ENCODE data around the gene LAMTOR1. TPM values are rescaled to one million over a fixed set of nuclear protein-coding genes. Genes with fewer than 3 reads are reported as not detected.

LAMTOR1 gene
- total RNA-seq, 1 donor from 2014 or later, result 81.7 TPM

- DNase-seq (ENCODE audit: low spot score), result no peak
Observed at GRCh38 chr11:72119198-72119597, 16.1 kb upstream of the LAMTOR1 start.

GRCh38 chr11:72116019-72116755 is 13.1 kb upstream of the LAMTOR1 start:
- no peak for DNase-seq (ENCODE audit: low spot score)

- no peak for DNase-seq (ENCODE audit: low spot score)
Observed at GRCh38 chr11:72114570-72114969, 11.5 kb upstream of the LAMTOR1 start.

GRCh38 chr11:72112978-72113808 is 10.1 kb upstream of the LAMTOR1 start:
- DNase-seq (ENCODE audit: low spot score), result no peak

GRCh38 chr11:72112143-72112977 is 9.3 kb upstream of the LAMTOR1 start, which contains the start of gene ANAPC15:
ANAPC15 (minus strand) TSS chr11:72112695; CDS start chr11:72111276, 1,419 bp downstream.
- peak; percentile 99 for DNase-seq (ENCODE audit: low spot score)

- no peak for DNase-seq (ENCODE audit: low spot score)
Observed at GRCh38 chr11:72111300-72112142, 8.4 kb upstream of the LAMTOR1 start.

- DNase-seq (ENCODE audit: low spot score), result no peak
Observed at GRCh38 chr11:72105888-72106287, 2.8 kb upstream of the LAMTOR1 start, which contains the start of gene TOMT. TOMT (plus strand) TSS chr11:72105924; CDS start chr11:72105952, 28 bp downstream.

GRCh38 chr11:72103754-72104167 is 664 bp upstream of the LAMTOR1 start:
- DNase-seq (ENCODE audit: low spot score), result no peak

GRCh38 chr11:72102631-72102945 is 509 bp downstream of the LAMTOR1 start:
- no peak for DNase-seq (ENCODE audit: low spot score)

- no peak for DNase-seq (ENCODE audit: low spot score)
Observed at GRCh38 chr11:72102162-72102561, 935 bp downstream of the LAMTOR1 start.

GRCh38 chr11:72100462-72100861 is 2.6 kb downstream of the LAMTOR1 start:
- DNase-seq (ENCODE audit: low spot score), result no peak

- DNase-seq (ENCODE audit: low spot score), result no peak
Observed at GRCh38 chr11:72100009-72100408, 3.1 kb downstream of the LAMTOR1 start.

- DNase-seq (ENCODE audit: low spot score), result no peak
Observed at GRCh38 chr11:72098741-72099140, 4.4 kb downstream of the LAMTOR1 start.

GRCh38 chr11:72091292-72091691 is 11.8 kb downstream of the LAMTOR1 start:
- peak; percentile 79 for DNase-seq (ENCODE audit: low spot score)

- no peak for DNase-seq (ENCODE audit: low spot score)
Observed at GRCh38 chr11:72088076-72088808, 14.9 kb downstream of the LAMTOR1 start.

GRCh38 chr11:72085621-72086351 is 17.3 kb downstream of the LAMTOR1 start:
- DNase-seq (ENCODE audit: low spot score), result no peak

GRCh38 chr11:72084965-72085364 is 18.1 kb downstream of the LAMTOR1 start:
- no peak for DNase-seq (ENCODE audit: low spot score)

GRCh38 chr11:72084076-72084475 is 19.0 kb downstream of the LAMTOR1 start:
- DNase-seq (ENCODE audit: low spot score), result no peak

- no peak for DNase-seq (ENCODE audit: low spot score)
Observed at GRCh38 chr11:72083414-72083813, 19.7 kb downstream of the LAMTOR1 start.
